Measurements from ENCODE around the gene ARHGEF4.

Gene ARHGEF4

DNA sequence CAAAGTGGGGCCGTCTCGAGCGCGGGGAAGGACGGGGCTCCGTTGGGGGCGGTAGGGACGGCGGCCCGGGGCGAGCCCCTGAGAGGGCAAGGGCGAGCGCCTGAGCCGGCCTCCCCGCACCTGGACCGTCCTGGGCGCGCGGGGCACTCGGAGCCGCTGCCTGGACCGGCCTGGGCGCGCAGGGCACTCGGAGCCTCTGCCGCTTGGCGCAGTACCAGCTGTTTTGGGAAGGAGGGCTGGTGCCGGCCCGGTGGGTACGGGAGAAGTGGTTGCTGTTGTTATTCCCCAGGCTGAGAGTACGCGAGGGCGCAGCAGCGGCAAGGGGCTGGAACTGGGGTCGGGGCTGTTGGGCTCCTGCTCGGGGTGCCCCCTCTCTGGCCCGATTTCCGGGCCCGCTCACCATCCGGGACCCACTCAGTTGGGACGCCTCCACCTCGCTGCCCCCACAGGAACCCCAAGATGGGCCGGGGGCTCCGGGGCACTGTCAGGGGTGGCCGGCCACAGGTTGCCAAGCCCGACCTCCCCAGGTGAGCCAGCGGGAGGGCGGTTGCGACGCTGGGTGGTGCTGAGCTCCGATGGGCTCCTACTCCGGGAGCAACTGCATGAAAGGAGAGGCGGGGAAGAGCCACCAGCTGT, 579 bp downstream of the ARHGEF4 start:
- peak; percentile 35 for DNase-seq

DNA sequence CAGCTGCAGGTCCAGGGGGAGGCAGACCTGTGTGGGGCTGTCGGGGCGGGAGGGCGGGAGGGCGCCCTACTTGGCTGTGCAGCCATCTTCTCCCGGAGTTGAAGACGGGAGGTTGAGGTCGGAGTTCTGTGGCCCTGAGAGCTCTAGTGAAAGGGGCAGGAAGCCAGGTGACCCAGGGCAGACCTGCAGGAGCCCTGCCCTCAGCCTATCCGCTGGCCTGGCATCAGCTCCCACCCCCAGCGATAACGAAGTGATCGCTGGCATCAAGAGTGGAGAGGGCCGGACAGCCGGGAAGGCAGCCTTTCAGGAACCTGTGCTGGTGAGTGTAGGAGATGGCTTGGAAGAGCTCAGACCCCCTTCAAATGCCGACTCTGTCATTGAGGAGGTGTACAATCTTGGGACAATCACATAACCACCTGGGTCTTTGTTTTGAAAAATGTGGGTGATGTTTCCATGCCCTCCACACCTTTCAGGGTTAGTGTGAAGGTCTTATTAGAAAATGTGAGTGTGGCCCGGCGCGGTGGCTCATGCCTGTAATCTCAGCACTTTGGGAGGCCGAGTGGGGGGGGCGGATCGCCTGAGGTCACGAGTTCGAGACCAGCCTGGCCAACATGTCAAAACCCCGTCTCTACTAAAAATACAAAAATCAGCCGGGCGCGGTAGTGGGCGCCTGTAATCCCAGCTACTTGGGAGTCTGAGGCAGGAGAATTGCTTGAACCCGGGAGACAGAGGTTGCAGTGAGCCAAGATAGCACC, 1.3 kb downstream of the ARHGEF4 start:
- no peak for DNase-seq

DNA sequence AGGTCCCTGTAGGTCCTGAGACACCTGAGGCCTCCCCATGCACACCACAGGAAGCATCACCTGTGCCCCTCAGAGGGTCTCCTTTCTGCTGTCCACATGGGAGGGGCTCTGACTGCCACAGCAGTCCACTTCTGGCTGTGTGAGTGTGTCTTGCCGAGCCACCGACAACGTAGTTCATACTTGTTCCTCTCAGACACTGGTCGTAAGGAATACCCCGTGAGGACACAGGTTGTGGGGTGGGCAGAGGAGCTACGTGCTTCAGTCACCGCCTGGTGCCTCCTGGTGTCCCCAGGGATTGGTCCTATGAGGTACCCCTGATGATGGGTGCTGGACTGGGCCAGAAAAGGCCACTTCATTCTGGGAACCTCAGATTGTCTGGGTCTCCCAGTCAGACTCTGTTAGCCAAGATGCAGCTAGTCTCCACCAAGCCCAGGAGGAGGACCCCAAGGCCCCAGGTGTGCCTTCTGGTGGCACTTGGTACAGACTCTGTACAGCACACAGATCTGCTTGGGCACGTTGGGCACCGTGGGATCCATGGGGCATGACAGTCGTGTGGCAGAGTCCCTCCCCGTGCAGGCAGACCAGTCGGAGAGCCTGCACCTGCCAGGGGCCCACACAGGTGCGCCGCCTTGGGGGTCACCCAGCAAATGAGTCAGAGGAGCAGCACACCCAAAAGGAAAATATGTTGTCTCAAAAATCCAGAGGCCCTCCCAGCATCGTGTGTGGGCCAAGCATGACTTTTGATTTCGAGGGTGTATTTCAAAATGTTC, 2.5 kb downstream of the ARHGEF4 start:
- no peak for DNase-seq

DNA sequence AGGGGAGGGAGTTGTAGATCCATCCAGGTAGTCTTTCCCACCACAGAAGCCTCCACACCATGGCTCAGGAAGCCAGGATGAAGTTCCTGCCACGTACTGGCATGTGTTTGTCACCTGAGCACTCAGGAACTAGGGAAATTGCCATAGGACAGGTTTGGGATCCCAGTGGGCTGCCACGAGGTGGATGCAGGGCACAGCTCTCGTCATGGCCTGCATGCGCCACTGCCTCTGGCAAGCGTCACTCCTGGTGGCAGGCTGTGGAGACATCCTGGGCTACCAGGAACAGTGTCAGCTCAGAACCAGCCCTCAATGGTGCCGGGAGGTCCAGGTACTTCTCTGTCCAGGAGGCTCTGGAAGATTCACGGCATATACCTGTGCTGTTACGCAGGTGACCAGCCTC, 3.8 kb downstream of the ARHGEF4 start:
- DNase-seq = no peak

DNA sequence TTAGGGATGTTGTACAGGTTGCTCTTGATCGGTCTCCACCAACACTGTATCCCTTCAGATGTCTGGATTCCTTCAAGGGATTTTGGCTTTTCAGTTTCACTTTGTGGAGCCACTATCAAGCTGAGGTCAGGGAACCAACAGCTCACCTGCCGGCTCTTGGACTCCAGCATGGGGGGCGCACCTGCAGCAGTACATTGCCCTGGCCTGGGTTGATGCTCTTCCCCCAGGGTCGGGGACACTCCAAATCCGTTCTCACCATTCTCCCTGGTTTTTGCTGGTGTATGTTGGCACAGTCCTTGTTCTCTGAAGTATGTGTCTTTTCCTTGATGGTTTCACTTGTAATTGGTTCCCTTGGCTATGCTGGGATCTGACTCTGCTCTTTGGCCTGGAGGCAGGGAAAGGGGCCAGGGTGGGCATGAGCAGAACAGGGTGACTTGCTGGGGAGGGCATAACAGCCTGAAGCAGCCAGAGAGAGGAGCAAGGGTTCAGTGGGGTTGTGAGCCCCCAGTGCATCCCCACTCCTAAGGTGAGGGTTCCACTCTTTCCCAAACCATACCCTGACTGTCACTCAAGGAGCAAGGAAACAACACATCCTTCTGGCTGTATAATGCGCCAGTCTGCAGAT, 5.1 kb downstream of the ARHGEF4 start:
- no peak for DNase-seq

DNA sequence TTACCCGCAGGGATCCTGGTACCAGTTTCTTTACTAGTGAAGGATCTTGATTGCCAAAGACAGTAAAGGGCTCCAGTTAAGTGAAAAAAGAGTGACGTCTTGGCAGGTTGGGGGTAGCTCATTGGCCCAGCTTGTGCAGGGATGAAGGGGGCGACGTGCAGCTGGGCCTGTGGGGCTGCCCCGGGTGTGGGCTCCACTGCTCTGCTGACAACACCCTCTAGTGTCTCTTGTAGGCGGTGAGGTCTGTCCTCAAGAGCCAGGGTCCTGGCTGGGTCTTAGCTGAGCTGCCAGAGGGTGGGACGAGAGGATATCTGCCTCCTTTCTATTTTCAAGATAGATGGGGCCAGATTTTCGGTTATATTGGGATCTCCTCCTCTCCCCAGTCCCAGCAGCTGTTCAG, 6.1 kb downstream of the ARHGEF4 start:
- no peak for DNase-seq

DNA sequence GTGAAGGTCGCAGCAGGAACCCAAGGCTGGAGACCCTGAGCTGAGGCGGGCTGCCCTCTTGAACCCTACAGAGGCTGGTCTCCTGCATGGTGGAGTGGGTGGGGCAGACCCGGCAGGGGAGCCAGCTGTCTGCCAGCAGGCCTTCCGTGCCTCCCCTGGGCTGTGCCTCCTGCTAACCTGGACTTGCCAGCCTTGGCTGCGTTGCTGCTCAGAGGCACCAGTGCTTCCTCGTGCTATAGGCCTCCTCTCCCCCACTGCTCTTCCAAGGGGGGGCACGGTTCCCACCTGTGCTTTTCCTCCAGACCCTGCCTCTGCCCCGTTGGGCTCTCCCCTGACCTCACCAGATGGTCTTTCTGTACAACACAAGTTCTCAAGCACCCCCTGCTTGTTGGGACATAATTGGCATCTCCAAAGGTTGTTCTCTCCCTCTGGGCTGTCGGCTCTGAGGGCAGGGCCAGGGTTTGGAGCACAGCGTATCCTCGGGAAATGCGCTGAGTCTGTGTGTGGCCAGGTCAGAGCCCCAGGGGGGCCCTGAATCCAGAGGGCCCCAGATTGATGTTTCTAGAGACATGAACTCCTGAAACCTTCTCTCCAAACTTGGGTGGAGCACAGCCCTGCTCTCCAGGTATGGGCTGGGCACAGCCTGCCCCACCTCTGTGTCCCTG, 6.7 kb downstream of the ARHGEF4 start:
- DNase-seq = no peak

DNA sequence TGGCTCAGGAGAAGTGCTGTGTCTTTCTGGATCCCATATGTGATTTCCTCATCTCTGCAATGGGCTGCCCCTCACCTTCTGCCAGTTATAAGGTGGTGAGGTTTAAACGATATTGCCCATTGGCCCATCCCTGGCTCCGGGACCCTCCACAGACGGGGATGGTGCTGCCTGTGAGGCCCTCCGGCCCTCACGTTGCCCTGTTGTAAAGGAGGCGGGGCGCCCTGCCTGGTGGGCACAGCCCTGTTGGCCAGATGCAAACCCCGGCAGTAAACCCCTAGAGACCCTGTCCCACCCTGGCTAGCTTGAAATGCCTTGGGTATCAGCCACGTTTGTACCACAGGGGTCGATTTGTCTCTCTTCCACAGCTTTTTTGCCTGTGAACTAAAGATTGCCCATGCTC, 7.4 kb downstream of the ARHGEF4 start:
- no peak for DNase-seq

DNA sequence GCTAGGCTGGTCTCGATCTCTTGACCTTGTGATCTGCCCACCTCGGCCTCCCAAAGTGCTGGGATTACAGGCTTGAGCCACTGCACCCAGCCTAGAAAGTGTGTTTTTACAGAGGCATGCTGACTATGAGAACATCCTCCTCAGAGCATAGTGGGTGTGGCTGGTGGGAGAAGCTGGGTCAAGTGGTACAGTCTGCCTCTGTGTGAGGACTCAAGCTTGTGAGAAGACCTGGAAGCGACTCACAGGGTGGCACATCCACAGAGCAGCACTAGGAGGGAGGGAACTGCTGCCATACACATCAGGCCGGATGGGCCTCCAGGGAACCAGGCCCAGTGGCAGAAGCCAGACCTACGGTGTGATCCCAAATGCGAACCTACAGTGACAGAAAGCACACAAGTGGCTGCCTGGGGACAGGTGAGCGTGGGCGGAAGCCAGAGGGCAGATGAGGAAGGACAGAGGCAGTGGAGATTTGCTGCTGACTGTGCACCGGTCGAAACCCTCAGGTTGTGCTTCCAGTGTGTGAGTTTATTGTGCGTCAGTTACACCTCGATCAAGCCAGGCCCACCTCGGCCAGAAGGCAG, 8.9 kb downstream of the ARHGEF4 start:
- peak; percentile 2 for DNase-seq

DNA sequence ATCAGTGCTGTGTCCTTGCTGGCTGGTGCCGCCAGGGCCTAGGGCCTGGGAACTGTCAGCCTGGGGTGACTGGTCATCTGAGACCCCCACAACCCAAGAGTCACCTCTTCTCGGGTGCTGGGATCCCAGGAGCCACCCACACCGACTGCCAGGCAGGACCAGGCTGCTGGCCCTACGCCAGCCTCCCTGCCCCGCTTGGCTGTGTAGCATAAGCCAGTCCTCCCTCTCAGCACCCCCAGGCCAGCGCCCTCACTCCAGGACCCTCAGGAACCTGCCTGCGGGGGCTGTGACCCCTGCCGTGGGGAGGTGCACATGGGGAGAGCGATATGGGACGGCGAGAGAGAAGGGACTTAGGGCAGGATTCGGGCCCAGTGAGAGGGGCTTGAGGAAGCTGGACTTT, 9.5 kb downstream of the ARHGEF4 start:
- DNase-seq = no peak

DNA sequence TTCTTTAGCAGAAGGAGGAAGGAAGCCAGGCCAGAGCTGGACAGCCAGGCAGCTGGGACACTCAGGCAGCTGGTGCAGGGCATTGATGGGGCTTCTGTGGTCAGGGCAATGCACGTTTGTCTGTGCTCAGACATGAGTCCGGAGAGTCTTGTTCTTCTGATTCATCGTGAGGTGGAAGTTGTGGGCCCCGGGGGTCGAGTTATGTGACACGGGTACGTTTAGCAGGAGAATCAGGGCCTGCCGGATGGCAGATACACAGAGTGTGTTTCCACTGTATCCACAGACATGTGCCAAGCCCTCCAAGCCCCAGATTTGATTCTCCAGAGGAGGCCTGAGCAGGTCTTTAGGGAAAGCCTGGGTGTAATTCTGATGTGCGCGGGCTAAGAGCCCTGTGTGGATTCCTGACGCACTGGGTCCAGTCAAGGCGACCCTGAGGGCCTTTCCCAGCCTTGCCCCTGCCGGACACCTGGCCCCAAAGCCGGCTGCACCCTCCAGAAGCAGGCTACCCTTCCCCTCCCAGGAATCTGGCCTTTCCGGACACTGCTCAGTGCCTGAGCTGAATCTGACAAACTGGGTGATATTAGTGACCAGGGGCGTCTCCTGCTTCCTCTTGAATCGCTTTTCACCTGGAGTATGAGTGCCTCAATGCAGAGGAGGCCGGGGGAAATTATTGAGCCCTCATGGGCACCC, 10.1 kb downstream of the ARHGEF4 start:
- DNase-seq = no peak

DNA sequence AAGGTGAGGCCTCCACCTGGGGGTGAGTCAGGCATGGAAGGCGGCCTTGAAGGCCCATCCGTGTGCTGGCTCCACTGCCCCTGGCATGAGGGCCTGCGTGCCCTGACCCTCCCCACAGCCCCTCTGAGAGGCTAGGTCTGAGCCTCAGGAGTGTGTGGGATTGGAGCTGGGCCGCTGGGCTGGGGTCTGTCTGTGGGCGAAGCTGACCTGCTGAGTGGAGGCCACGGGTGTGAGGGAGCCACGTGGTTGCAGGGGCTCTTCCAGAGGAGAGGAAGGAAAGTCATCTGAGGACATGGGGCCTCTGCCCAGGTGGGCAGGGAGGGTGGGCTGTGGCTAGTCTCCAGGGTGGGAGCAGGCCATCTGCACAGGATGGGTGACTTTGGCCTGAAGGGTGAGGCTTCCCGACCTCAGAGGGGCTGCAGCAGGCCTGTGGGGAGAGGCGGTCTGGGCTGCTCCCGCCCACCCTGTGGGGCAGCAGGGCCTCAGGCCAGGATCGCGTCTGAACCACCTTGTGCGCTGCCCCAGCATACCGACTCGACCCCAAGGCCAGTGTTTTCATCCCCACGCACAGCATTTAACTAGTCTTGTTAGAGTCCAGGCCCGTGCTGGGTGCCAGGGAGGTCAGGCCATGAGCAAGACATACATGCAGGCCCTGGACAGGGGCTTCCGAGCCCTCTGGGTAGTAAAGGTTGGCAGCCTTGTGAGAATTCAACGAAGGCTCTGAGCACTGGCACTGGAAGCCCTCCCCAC, 11.2 kb downstream of the ARHGEF4 start:
- DNase-seq = no peak

DNA sequence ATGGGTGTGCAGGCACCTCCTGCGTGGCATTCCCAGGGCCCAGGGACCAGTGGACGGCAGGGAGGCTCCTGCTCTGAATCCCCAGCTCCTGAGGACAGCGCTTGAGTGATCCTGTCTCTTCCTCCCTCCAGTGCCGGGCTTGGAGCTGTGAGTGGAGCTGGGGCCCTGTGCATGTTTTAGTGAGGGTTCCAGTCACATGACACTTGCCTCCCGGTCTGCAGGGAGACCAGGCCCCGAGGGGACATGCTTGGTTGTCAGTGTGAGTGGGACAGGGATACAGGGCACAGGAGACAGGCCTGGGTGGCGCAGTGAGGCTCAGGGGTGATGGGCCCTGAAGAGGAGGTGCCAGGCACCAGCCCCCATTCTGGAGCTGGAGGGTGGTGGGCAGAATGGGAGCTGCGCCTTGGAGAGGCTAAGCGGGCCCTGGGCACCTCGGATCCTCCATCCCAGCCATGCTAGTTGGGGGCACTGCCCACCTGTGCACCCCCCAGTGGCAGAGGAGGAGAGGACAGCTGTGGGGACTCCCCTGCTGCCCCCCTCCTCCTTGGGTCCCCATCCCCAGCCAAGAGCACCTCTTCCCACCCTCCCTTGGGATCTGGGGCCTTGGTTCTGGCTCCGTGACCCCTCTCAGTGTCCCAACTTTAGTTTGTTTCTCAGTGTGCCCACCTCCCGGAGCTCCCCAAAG, 12.0 kb downstream of the ARHGEF4 start:
- no peak for DNase-seq

DNA sequence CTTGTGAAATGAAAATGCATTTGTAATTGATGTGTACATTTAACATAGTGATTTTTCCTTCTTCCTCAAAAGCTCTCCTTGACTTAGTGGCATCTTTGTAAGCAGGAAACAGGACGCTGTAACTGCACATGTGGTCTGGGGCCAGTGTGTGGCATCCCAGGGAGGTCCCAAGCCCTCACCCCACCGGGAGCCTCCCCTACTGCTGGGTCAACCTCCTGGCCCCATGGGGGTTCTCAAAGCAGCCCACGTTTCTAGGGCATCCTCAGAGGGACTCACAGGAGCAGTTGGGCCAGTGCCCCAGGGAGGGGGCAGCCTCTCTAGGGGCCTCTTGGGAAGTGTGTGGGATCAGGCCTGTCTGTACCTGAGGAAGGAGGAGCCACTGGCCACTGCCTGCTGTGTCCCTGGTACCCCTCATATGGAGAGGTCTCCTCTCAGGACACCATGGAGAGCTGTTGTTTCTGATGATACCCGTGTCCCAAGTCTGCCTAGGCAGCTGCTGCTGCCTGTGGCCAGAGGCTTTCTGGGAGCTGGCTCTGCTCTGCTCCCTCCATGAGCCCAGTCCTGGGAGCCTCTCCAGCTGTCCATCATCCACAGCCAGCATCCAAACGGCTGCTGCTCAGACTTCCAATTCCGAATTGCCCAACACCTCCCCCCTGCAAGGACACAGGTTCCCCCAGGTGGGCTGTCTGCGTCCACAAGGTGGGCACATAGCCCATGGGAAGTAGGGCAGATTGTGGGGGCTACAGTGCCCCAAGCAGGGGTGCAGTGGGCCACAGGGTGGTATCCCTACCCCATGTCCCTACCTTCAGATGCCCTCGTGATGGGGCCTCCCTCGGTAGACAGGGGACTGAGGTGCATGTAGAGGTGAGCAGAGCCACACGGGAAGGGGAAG, 13.4 kb downstream of the ARHGEF4 start:
- no peak for DNase-seq

DNA sequence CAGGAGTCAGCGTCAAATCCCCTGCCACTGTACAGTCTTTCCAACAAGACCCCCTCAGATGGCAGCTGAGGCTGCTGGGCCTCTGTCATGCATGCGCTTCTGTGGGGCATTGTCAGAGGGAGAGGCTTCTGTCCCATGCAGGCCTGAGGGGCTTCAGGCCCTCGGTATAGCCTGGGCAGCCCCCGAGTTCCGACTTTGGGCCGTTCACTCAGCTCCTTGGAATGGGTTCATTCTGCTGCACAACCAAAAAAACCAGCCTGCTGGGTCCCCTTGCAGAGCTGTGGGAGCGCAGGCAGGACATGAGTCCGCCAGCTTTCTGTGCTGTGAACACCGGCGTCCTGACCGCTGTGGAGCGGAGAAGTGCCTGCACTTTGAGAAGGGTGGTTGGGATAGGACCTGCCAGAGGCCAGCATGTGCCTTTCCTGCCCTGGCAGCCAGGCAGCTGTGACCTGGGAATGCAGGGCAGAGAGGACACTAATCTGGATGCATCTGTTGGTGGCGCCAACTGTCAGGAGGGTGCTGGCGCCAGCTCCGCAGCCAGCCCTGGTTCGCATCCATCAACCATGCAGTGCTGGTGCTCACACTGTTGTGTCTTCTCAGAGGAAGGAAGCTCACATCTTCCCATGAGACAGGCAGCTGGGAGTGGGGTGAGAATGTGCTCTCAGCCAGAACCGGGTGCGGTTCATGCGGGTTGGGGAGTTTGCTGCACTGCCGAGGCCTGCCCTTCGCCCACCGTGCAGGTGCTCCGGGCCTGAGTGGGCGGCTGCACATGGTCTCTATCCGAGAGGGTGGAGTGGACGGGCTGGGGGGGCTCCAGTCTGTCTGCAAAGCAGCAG, 14.3 kb downstream of the ARHGEF4 start:
- no peak for DNase-seq

DNA sequence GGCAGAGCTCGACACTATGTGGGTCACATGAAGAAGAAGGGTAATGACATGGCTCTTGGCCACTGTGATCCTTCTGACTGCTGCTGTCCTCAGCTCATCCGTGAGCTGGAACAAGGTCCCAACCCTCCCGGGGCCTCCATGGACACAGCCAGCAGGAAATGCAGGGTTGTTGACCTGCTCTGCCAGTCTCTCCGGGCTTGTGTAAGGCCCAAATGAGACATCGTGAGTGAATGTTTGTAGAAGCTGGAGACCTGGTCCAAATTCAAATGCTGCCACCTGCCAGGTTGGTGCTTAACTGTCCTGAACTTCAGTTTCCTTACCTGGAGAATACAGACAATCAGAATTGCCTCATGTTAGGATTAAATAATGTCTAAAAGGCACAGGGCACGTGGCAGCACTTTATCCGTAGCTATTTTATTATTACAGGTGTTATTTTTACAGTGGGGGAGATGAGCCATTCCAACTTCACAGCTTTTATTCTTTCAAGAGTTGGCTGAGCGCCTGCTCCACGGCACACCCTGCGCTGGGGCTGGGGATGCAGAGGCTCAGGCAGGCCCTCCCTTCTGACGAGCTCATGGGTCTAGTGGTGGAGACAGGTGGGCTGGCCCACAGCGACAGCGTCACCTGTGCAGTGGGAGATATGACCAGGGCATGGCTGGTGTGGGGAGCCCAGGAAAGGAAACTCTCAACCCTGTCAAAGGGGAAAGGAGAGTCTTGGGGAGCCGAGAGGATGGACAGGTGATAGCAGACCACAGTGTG, 15.1 kb downstream of the ARHGEF4 start:
- DNase-seq = peak; percentile 6

DNA sequence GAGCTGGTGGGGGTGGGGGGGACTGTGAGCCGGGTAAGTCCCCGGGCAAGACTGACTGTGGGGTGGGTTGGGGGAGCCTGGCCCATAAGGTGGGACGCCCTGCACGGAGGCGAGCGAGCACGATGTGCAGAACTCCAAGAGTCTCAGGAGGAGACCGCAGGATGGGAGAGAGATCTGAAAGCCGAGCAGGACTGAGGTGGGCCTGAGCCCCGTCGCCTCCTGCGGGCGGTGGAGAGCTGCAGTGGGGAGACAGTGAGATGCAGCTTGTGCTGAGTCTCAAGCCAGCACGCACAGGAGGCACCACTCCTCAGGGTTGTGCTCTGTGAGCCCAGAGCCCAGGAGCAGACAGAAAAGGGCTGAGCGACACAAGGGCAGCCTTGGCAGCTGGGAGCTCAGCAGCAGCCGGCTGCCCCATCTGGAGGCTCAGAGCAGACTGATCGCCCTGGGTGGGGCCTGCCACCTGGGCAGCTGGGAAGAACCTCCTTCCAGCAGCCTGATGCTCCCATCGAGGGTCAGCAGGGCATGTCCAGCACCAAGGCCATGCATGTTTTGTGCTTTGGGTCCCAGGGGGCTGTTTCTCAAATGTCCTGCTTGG, 15.9 kb downstream of the ARHGEF4 start:
- DNase-seq = no peak

All from NCI-H510A treated with DMSO at 0.1 percent for 48 hours (cell line).